ENCODE results near the gene CSRNP3.

Gene CSRNP3

GRCh38 chr2:165472922-165473321, 3.4 kb downstream of the CSRNP3 start:
- no peak for DNase-seq

GRCh38 chr2:165474619-165475276, 5.2 kb downstream of the CSRNP3 start:
- no peak for DNase-seq

- no peak for DNase-seq
These were observed 5.9 kb downstream of the CSRNP3 start for GRCh38 chr2:165475277-165476004.

- DNase-seq, result no peak
These were observed 10.4 kb downstream of the CSRNP3 start for GRCh38 chr2:165479856-165480255.

GRCh38 chr2:165494573-165494972, 25.1 kb downstream of the CSRNP3 start:
- no peak for DNase-seq

GRCh38 chr2:165497659-165498317, 28.3 kb downstream of the CSRNP3 start:
- no peak for DNase-seq

GRCh38 chr2:165499131-165499530, 29.6 kb downstream of the CSRNP3 start:
- DNase-seq, result no peak

- DNase-seq, result no peak
These were observed 30.5 kb downstream of the CSRNP3 start for GRCh38 chr2:165500001-165500400.

GRCh38 chr2:165500816-165501215, 31.3 kb downstream of the CSRNP3 start:
- no peak for DNase-seq

GRCh38 chr2:165505514-165505913, 36.0 kb downstream of the CSRNP3 start:
- no peak for DNase-seq

- DNase-seq, result no peak
These were observed 39.4 kb downstream of the CSRNP3 start for GRCh38 chr2:165508927-165509326.

GRCh38 chr2:165513479-165513878, 44.0 kb downstream of the CSRNP3 start:
- DNase-seq, result no peak

GRCh38 chr2:165518611-165519010, 49.1 kb downstream of the CSRNP3 start:
- no peak for DNase-seq

GRCh38 chr2:165522719-165523118, 53.2 kb downstream of the CSRNP3 start:
- no peak for DNase-seq

GRCh38 chr2:165524720-165525119, 55.2 kb downstream of the CSRNP3 start:
- DNase-seq, result no peak

GRCh38 chr2:165528691-165529090, 59.2 kb downstream of the CSRNP3 start:
- no peak for DNase-seq

GRCh38 chr2:165529130-165529529, 59.6 kb downstream of the CSRNP3 start:
- no peak for DNase-seq

GRCh38 chr2:165533331-165533730, 63.8 kb downstream of the CSRNP3 start:
- no peak for DNase-seq

GRCh38 chr2:165535471-165535870, 66.0 kb downstream of the CSRNP3 start:
- DNase-seq, result no peak

GRCh38 chr2:165536851-165537499, 67.5 kb downstream of the CSRNP3 start:
- no peak for DNase-seq

- DNase-seq, result no peak
These were observed 70.5 kb downstream of the CSRNP3 start for GRCh38 chr2:165539985-165540384.

GRCh38 chr2:165544897-165545296, 75.4 kb downstream of the CSRNP3 start:
- no peak for DNase-seq

GRCh38 chr2:165547900-165548299, 78.4 kb downstream of the CSRNP3 start:
- DNase-seq, result no peak

All from T-helper 2 cell (primary cell).